D721Med (cell line): Measurements from ENCODE around the gene SPATA18.

Experiments
- DNase-seq: peaks from one replicate; pipeline ENCODE4 v3.0.0; 2011; ENCODE audit warnings: low spot score; ENCODE audit not compliant: insufficient read length
- FAIRE-seq: peaks from 2 replicates; lab custom pipeline; 2011; peaks lifted over from hg19 to GRCh38; lab: Jason Lieb, UNC
- TF ChIP-seq, protein P1 (sequence below): IDR thresholded peaks from 2 replicates; pipeline ENCODE4 v1.5.1; 2012; ENCODE audit warnings: mild to moderate bottlenecking, control low read depth; ENCODE audit not compliant: insufficient read depth; ENCODE audit errors: missing control alignments

The SPATA18 gene

DNA sequence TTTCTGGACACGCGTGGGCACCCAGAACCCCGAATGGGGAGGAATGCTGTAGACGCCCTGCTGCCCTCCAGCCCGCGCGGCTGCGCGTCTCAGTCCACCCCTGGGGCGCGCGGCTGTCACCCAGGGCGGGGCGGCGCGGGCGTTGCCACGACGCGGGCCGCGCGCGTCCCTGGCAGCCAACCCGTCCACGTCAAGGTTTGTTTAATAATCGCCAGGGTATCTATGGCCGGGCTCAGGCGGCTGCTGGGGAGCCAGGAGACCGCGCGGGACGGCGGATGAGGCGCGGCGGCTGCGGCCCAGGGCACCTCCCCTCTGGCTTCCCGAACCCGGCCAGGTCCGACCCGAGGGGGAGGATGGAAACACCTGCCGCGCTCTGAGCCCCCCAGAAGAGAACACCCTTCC lies at the start of gene SPATA18:
Gene SPATA18, plus strand, starts transcription at position 92 of the 402 bp plus-strand sequence. CDS start 401 bp downstream, outside the sequence.
- DNase-seq (peak; percentile 18), FAIRE-seq (no peak)
- TF ChIP-seq, protein P1, sequence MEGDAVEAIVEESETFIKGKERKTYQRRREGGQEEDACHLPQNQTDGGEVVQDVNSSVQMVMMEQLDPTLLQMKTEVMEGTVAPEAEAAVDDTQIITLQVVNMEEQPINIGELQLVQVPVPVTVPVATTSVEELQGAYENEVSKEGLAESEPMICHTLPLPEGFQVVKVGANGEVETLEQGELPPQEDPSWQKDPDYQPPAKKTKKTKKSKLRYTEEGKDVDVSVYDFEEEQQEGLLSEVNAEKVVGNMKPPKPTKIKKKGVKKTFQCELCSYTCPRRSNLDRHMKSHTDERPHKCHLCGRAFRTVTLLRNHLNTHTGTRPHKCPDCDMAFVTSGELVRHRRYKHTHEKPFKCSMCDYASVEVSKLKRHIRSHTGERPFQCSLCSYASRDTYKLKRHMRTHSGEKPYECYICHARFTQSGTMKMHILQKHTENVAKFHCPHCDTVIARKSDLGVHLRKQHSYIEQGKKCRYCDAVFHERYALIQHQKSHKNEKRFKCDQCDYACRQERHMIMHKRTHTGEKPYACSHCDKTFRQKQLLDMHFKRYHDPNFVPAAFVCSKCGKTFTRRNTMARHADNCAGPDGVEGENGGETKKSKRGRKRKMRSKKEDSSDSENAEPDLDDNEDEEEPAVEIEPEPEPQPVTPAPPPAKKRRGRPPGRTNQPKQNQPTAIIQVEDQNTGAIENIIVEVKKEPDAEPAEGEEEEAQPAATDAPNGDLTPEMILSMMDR = no peak

DNA sequence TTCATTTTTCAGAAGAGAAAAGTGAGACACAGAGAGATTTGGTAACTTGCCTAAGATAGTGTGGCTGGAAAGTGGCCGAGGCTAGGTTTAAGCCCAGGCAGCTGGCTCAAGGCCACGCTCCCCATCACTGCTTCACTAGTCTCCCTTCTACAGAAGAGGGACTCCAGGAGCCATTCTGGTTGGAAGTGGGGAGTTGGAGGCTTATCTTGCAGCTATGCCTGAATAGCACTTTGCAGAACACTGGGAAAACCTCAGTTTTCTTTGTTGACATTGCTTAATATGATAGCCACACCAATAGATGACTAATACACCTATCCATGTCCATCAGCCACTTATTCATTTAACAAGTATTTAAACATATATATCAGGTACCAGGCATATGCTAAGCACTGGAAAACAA lies 49.5 kb upstream of the SPATA18 start:
- no peak for DNase-seq
- TF ChIP-seq, protein P1 = no peak
- FAIRE-seq = no peak

- DNase-seq (no peak), FAIRE-seq (no peak)
- TF ChIP-seq, protein P1 = no peak
Observed at GRCh38 chr4:52004414-52004813, 46.7 kb upstream of the SPATA18 start.

GRCh38 chr4:52005604-52006273 lies 45.4 kb upstream of the SPATA18 start:
- TF ChIP-seq, protein P1 = no peak
- no peak for FAIRE-seq

DNA sequence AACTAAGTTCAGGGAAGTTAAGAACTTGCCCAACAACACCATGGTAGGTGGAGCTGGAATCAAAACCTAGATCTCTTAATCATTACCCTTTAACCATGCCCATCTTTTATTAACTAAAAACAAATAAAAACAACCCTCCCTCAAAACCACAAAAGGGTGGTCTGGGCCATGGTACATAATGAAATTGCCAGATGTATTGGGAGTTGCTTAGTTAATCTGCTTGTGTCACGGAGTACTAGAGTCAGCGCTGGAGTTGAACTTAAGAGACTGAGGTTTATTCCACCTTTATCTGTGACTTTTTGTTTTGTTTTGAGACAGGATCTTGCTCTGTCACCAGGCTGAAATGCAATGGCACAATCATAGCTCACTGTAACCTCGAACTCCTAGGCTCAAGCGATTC lies 44.2 kb upstream of the SPATA18 start:
- DNase-seq (no peak), FAIRE-seq (no peak)
- TF ChIP-seq, protein P1 = no peak

More at GRCh38 chr4:52005604-52006273, 45.4 kb upstream of the SPATA18 start:
- no peak for DNase-seq

DNA sequence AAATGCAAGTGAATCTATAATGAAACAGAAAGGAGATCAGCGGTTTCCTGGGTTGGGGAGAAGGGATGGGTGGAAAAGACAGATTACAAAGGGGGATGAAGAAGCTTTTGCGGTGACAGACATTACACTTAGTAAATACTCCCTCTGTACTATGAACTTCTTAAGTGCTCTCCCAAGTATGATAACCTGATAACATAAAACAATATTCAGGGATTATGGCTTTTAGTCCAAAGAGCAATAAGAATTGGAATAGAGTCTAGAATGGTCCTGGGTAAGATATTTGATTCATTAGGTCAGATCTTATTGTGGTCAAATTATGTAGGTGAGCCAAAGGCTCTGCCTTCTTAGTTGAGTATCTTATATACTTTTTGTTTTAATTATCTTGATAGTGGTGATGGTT lies 40.1 kb upstream of the SPATA18 start:
- DNase-seq (no peak), FAIRE-seq (no peak)

GRCh38 chr4:52012651-52013050 lies 38.5 kb upstream of the SPATA18 start:
- FAIRE-seq = no peak
- DNase-seq = no peak
- TF ChIP-seq, protein P1 = no peak

More for the DNA sequence above, 40.1 kb upstream of the SPATA18 start:
- TF ChIP-seq, protein P1 = no peak
